HG03135 (cell line): ENCODE data around the gene SAMD5.

Source experiments
- ATAC-seq: cut with Tn5 transposase; IDR thresholded peaks from one replicate; pipeline ENCODE4 v1.9.1; 2021; ENCODE audit warnings: mild to moderate bottlenecking, moderate library complexity; ENCODE audit not compliant: unreplicated experiment

Gene SAMD5

DNA sequence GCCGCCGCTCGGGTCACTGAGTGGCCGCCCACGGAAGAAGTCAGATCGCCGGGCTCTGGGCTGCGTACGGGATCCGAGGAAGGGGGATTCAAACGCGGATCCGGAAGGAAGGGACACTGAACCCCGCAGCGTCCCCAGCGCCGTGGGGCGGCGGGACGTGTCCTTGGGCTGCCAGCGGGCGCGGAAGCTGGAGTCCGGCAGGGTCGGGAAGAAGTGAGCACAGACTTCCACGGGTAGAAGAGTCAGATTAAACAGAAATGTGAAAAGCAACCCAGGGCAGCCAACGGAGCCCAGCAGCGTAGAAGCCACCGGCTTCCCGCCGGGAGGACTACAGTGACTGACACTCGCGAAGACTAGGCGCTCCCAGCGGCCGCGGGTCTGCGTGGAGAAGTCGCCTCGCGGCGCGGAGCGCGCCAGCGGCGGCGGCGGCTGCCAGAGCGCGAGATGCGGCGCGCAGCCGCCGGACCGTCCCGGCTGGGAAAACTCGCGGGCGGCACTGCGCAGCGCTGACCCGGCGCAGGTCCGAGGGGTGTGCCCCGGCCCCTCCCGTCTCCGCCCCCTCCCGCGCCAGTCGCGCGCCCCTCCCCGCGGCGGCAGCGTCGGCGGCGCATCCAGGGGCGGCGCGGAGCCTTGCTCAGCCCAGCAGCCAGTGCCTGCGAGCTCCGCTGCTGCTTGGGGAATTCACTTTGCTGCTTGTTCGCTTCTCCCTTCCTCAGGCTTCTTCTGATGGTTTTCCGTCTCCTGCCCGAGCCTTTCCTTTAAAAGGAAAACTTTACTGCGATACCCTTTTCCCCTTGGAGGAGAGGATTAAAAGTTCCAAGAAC lies at the start of gene SAMD5:
Gene SAMD5, plus strand, starts transcription at position 649 of the 824 bp plus-strand sequence. CDS start 239 bp downstream, outside the sequence.
- peak; percentile 46 for ATAC-seq

DNA sequence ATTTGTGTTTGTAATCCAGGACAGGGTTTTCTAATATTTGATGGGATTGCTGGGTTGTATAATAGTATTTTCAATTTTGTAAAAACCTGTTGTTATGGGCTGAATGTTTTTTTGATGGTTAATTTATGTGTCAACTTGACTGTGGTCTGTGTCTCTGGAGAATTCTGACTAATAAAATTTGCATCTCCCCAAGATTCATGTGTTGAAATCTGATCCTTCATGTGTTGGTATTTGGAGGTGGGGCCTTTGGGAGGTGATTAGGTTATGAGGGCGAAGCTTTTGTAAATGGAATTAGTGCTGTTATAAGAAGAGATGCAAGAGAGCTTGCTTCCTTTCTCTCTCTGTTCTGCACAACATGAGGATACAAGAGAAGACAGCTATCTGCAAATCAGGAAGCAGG lies 48.7 kb upstream of the SAMD5 start:
- no peak for ATAC-seq

DNA sequence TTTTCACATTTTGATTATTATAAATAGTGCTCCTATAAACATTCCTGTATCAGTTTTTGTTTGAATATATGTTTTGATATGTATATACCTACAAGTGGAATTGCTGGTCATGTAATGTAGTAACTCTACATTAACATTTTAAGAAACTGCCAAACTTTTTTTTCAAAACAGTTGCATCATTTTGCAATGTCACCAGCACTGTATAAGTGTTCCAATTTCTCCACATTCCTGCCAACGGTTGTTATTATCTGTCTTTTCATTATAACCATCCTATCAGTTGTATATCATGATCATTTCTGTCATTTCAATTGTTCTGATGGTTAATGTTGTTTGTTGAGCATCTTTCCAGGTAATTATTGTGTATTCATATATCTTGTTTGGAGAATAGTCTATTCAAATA lies 44.8 kb upstream of the SAMD5 start:
- no peak for ATAC-seq

DNA sequence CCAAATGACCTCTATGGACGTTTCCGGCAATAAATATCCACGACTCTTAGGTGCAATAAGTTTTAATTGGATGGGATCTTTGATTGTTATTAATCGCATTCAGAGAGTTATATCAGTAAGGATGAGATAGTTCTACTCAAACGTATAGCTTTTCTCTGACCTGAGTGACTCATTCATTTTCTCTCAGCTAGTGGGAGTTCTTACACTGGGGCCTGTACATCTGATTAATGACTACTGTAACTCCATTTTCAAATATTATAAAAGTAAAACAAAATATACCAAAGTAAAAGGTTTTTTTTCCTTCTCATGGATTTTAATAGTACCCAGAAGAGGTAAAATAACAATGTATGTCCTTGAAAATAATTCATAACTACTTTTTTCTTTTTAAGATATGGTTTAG lies 41.1 kb upstream of the SAMD5 start:
- no peak for ATAC-seq

DNA sequence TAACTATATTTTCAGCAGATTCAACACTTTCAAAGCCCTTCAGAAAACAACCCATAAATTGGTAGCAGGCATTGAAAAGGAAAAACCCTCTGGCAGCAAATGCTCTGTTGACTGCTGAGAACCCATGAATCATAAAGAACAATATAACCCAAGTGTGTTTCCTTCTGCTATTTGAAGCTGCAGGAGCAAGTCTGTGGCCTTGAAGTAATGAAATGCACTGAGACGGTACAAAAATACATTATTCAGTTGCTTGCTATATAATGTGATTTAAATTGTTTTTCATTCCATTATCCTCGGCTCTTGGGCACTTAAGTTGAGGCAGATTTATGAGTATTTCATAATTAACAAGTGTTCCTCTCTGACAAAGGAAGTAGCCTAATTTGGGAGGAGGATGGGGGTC lies 40.6 kb upstream of the SAMD5 start:
- ATAC-seq = no peak

DNA sequence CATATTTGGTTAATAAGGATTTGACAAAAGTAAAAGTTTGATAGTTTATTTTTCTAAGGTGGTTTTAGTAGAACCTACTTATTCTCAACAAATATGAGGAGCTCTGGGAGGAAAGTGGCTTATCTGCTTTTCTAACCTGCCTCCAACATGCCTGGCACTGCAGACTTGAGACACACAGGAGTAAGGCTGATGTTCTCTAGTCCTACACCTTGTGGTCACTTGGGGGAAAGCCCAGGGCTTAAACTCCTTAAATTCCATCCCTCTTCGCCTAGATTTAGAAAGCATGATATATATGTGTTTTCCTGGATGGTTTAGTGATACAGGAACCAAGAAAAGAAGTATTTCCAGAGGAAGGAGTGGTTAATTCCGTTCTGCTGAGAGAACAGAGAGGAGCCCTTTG lies 39.9 kb upstream of the SAMD5 start:
- no peak for ATAC-seq

DNA sequence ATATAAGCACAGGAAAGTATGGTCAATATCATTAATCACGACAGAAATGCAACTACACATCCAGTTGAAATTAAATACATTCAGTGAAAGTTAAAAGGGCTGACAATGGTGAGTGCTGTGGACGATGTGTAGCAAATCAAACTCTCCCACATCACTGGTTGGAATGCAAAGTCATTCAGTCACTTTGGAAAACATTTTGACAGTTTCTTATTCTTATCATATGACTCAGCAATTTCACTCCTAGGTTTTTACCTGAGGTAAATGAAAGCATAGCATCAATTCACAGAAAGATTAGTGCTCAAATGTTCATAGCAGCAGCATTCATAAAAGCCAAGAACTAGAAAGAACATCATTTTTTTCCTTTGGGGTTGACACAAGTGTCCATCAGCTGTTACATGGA lies 28.6 kb upstream of the SAMD5 start:
- no peak for ATAC-seq

DNA sequence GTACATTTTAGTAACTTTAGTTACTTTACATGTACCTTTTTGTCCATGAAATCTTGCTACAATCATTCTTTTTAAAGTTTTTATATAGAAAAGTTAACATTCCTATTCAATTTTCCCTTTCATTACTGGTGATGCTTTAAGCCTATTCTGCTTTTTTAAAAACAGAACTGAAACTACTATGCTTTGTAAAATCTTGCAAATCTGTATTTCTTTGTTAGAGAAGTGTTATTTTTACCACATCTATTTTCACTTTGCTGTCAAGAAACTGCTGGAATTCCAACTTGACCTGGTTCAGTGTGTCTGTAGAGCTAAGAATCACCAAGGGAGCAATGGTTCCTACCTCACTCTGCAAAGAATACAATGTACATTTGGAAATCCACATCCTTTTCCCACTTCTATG lies 21.8 kb upstream of the SAMD5 start:
- ATAC-seq = peak; percentile 55

DNA sequence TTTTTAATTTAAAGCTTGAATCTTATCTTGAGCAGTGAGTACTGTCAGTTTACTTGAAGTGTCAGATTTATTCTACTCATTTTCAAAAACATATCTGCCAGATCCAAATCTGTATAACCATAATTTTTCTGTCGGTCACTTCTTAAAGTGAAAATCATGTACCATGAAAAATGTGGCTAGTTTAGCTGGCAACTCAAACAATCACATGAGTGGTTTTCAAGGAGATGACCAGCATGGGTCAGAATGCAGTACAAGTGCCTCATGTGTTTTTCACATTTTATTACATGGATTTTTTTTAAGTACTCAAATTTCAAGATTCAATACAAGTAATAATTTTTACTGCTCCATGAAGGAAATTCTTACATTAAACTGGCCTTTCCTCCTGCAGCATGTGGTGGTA lies 11.0 kb upstream of the SAMD5 start:
- no peak for ATAC-seq

DNA sequence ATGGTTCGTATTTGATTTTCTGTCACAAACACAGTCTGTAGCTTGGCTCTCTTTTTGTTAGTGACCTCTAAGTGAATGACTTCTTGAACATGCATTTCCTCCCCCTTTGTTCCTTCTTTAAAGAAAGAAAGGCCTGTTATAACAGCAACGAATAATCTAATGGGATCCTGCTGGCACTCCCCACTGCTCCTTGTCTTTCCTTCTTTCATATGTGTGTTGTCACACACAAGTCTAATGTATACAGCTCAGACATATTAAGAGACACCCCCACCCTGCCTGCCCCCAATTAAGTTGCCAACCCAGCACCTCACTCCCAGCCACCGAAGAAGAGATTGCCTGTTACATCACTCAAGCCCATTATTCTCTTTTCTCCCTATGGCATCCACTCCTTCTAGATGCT lies 4.9 kb upstream of the SAMD5 start:
- ATAC-seq = no peak

DNA sequence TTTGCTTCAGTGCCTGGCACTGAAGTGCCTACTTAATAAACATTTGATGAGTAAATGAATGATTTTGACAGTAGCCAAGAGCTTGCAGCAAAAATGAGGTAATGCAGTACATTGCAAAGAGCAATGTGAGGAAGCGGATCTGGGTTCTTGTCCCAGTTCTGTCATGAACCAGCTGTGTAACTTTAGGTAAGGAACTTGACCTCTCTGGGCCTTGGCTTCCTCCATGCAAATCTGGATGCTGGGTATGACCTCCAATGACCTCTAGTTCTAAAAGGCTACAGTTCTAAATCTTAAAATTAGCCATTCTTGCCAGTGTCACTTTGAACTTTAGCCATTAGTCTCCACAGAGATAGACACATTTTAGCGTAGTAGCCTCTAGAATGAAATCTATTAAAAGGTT lies 3.6 kb upstream of the SAMD5 start:
- no peak for ATAC-seq

DNA sequence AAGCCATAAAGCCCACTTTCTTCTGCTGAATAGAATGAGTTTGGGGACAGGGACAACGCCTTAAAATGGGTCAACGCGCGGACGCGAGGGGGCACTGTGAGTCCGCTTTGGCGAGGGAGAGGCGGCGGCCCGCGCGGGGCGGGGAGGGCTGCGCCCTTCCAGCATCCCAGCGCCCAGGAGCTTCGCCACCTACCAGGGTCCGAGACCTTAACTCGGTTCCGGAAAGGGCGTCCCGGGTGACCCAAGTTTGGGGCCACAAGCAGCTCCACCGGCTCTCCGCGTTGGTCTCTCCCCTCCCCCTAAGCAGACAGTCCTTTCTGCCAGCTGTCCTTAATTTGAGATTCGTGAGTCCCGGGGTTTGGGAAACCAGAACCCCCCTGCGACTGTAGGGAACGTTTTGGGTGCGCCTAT lies 1.8 kb upstream of the SAMD5 start:
- ATAC-seq = no peak

DNA sequence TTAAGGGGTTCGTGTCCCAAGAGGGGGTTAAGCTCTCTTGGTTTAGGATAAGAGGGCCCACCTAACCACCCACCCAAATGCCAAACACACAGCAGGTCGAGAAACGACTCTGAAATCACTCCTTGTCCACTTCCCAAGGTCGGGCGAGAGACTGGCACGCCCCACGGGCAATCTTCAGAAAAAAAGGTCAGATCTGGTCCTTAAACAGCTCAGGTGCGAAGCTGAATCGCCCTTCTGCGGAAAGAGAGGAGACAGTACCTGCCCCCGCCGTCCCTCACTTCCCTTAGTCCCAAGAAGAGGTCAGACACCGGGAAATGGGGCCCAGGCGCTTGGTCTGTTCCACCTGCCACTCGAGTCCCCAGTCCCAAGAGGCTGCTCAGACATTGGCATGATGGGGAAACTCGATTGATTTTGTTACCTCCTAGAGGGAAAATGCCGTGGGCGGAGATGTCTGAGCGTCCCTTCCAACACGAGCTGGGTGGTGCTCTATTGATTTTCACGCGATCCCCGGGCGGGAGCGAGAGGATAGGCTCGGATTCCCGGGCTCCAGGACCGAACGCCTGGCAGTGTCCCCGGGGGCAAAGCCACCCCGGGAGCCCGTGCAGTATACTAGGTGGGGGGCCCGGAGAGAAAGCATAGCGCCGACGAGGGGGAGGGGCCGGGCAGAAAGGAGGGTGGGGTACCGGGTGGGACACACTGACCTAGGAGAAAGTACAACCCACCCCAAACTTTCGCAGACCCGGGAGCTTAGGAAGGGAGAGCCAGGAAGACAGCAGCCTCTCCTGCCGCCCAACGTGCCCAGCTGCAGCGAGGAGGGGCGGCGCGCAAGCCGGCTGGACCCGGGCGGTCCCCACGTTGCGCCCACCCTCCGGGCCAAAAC lies 1.1 kb upstream of the SAMD5 start:
- no peak for ATAC-seq

DNA sequence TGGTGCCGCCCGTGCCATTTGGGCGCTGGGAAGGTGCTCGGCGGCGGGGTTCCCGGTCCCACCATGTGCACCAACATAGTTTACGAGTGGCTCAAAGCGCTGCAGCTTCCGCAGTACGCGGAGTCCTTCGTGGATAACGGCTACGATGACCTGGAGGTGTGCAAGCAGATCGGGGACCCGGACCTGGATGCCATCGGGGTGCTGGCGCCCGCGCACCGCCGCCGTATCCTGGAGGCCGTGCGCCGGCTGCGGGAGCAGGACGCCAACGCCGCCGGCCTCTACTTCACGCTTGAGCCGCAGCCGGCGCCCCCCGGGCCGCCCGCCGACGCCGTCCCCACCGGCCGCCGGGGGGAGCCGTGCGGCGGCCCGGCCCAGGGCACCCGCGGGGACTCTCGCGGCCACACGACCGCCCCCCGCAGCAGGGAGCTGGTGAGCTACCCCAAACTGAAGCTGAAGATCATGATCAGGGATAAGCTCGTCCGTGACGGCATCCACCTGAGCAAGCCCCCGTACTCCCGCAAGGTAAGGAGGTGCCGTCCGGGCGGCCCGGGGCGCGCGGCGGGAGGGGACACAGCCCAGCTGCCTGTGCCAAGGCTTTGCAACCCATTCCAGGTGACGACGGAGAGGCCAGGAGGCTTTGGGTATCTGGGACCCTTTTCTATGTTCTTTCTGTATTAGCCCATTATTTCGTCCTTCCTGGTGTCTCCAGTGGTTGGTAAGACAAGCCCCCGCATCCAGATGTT lies 547 bp downstream of the SAMD5 start:
- ATAC-seq = peak; percentile 42

DNA sequence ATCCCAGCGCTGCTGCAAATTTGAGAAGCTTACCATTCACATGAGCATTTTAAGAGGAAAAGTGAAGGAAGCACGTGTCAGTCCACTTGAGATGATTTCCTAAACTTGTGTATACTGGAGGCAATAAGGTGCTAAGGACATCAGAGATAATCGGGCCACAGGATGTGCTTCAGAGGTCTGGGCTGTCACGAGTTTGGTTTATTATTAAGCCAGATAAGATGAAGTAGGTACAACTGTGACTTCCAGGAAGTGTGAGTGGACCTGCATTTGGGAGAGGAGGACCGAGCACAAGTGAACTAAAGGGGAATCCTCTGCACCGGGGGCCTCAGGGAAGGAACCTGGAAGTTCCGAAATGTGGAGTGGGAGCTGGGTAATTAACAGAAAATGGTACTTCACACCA lies 1.4 kb downstream of the SAMD5 start:
- peak; percentile 57 for ATAC-seq

DNA sequence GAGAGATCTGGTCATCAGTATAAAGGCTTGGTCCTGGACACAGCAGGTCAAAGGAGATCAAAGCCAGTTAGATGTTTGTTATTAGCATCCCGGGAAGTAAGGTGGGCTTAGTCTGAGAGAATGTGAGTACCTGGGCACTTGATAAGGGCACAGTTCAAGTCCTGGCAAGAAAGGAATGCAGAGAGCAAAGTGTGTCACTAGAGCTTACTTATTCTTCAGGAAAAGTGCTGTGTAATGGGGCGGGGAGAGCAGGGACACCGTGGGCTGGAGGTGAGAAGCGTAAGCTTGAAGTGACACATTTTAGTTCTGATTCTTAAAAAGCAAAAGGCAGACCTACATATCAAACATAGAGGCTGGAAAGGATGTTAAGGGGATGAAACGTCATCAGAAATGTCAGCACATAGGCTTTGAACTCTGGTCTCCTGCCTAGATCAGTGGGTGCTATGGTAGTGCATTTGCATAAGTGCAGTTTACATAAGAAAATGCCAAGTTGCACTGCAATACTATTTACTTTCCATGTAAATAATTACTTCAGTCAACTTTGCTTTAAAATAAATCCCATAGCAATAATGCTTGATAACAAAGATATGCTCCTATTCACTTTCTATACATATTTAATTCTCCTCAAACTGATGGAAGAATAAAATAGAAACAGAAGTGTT lies 2.6 kb downstream of the SAMD5 start:
- ATAC-seq = no peak

DNA sequence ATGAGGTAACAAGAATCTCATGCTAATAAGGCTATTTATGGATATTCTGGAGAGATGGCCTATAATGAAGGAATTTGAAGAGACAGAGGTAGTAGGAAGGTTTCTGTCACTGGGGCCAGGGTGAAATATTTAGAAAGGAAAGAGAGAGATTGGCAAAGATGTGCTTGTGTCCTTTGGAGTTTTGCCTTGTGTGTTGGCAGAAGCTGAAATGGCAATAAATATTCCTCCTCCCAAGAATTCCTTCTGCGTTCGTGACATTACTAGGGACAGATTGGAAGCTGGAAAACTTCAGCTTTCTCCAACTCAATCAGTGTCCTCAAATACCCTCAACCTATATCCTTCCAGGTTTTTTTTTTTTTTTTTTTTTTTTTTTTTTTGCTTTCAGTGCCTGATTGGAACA lies 6.3 kb downstream of the SAMD5 start:
- no peak for ATAC-seq

DNA sequence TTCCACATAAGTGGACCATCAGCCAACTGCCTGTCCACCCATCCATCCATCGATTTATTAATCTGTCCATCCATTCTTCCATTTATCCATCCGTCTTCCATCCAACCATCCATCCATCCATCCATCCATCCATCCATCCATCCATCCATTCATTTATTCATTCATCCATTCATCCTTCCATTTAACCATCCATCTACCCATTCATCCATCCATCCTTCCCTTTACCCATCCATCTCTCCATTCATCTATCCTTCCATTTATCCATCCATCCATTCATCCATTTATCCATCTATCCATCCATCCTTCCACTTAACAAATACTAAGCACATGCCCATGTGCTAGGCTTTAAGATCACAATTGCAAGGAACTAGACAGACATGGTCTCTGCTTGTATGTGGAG lies 6.8 kb downstream of the SAMD5 start:
- no peak for ATAC-seq

DNA sequence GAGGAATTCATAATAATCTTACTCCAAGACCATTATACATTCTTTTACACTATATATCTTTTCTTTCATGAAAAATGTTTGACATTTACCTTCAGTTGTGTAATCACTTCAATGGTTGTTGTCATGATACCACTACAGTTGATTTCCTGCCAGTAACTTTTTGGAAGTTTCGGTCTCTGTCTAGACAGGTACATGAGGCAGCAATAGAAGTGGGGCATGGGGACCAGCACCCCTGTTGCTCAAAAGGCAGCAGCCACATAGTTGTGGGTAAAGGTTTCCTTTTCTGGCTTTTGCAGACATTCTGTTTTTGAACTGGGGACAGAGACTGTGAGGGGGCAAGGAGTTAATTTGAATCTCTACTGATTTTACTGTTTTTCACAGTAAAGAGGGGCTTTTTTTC lies 14.1 kb downstream of the SAMD5 start:
- no peak for ATAC-seq

DNA sequence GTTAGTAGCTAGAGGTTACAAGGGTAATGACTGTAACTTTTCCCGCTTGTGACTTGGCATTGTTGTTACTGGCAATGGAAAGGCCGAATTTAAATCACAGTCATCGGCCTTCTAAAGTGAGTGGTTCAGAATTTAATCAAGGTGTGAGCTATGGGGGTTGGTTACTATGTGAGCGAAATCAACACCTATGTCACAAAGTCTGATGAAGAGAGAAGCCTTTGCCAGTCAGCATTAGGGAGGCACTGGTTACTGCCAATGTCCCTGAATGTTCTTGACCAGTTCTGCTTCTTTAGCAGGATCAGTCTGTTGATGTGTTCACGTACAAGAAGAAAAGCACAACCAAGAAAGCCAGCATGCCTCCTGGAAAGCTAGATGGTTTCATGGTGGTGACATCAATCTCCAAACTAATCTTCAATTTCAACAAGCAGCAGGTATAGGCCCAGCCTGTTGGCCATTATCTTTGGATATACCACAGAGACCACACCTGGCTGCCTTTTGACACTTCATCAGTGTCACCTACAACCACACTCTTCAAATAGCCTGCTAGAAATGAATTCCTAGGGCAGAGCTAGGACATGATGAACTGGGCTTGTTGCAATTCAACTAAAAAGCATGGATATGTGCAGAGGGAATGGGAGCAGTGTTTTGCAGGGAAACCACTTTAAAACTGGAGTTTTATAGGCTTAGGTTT lies 17.2 kb downstream of the SAMD5 start:
- ATAC-seq = no peak
